K562 (cell line): ENCODE data around the gene NPHP1. TPM values are rescaled to one million over a fixed set of nuclear protein-coding genes. Genes with fewer than 3 reads are reported as not detected.

Source experiments
- CLOCK ChIP-seq: fragments of 250-450 bp; sonication (Bioruptor Pico); IDR thresholded peaks from 2 replicates; pipeline ENCODE4 v1.4.0; 2020; ENCODE audit warnings: mild to moderate bottlenecking, moderate library complexity, borderline replicate concordance
- HDAC1 ChIP-seq, 2 experiments: fragments of 450-650 bp; IDR thresholded peaks; 2 replicates each; pipeline ENCODE4 v1.6.1; 2016 to 2017; ENCODE audit warnings: inconsistent platforms in 1 of 2, mild to moderate bottlenecking in 1 of 2, moderate library complexity in 1 of 2
- HOMEZ ChIP-seq: fragments of 250-450 bp; sonication (Bioruptor Pico); IDR thresholded peaks from 2 replicates; pipeline ENCODE4 v1.4.0; 2020; ENCODE audit warnings: mild to moderate bottlenecking, moderate library complexity
- KDM1A ChIP-seq, 2 experiments: fragments of 450-650 bp; IDR thresholded peaks; 2 replicates each; pipeline ENCODE4 v1.6.1; 2016; ENCODE audit warnings: mild to moderate bottlenecking in 2 of 2
- KLF13 ChIP-seq: fragments of 450-650 bp; IDR thresholded peaks from 2 replicates; pipeline ENCODE4 v1.6.1; 2016; ENCODE audit warnings: missing genetic modification characterization, low read depth, mild to moderate bottlenecking, missing compliant biosample characterization, moderate library complexity, borderline replicate concordance
- L3MBTL2 ChIP-seq: fragments of 450-650 bp; IDR thresholded peaks from 2 replicates; pipeline ENCODE4 v1.6.1; 2016; ENCODE audit warnings: mild to moderate bottlenecking, moderate library complexity
- PHB2 ChIP-seq: fragments of 450-650 bp; IDR thresholded peaks from 2 replicates; pipeline ENCODE4 v1.6.1; 2017; ENCODE audit warnings: low read depth
- REST ChIP-seq, 2 experiments: fragments of 450-650 bp; formaldehyde crosslinking in 1 of 2; IDR thresholded peaks; 2 replicates each; pipeline versions ENCODE4 v1.4.0 to v1.6.1; 2014 to 2020; ENCODE audit warnings: mild to moderate bottlenecking in 2 of 2, borderline replicate concordance in 1 of 2, low read depth in 1 of 2
- SUPT5H ChIP-seq: fragments of 450-650 bp; IDR thresholded peaks from 2 replicates; pipeline ENCODE4 v1.6.1; 2016
- TAF1 ChIP-seq: IDR thresholded peaks from 2 replicates; pipeline ENCODE4 v1.6.1; 2011; ENCODE audit warnings: mild to moderate bottlenecking, low read length, moderate library complexity; ENCODE audit not compliant: insufficient read depth, control insufficient read depth, severe bottlenecking; ENCODE audit errors: extremely low read depth
- TAF9B ChIP-seq: fragments of 450-650 bp; IDR thresholded peaks from 2 replicates; pipeline ENCODE4 v1.6.1; 2018; ENCODE audit warnings: mild to moderate bottlenecking; ENCODE audit not compliant: partially characterized antibody
- ZFPM2 ChIP-seq: fragments of 250-450 bp; sonication (Bioruptor Pico); IDR thresholded peaks from 2 replicates; pipeline ENCODE4 v1.5.1; 2022; ENCODE audit warnings: mild to moderate bottlenecking
- ZNF175 ChIP-seq: fragments of 200-800 bp; sonication (Bioruptor generic); IDR thresholded peaks from 2 replicates; pipeline ENCODE4 v1.6.1; 2016; ENCODE audit warnings: low read depth, mild to moderate bottlenecking, missing genetic modification characterization, missing compliant biosample characterization
- ZNF282 ChIP-seq: sonication (generic); formaldehyde crosslinking; IDR thresholded peaks from 2 replicates; pipeline ENCODE4 v1.8.1; 2023; ENCODE audit warnings: missing genetic modification reagents
- polyA plus RNA-seq, 8 experiments: library from polyadenylated mRNA; depleted of rRNA in 4 of 8; stranded (reverse) in 5 of 8; unstranded in 3 of 8; fragments of >200 nt; fragmentation: Nextera tagmentation in 2 of 8; fragmentation: Illumina TruSeq in 1 of 8; extraction: Ambion mirVana in 2 of 8; extraction: Trizol in 1 of 8; gene quantifications; 2 replicates each; pipeline versions ENCODE4 v1.2.1 to v1.2.3, GENCODE V29; 2011 to 2014; ENCODE audit warnings: inconsistent platforms in 1 of 8, missing spikeins in 1 of 8
- total RNA-seq, 7 experiments: library from RNA; depleted of rRNA in 6 of 7; stranded (reverse); fragments of >200 nt in 6 of 7; fragmentation: Illumina TruSeq in 2 of 7; extraction: Trizol in 2 of 7; gene quantifications; 2 replicates each; pipeline versions ENCODE4 v1.2.1 to v1.2.3, GENCODE V29; 2011 to 2021; ENCODE audit warnings: low replicate concordance in 1 of 7

The NPHP1 gene
- total and polyA plus RNA-seq, 9 of the 15 experiments (the other 6 are each of a cell fraction or from before 2014, with no cell fraction given), result 0.11 to 0.32 (median 0.20) TPM; not detected in 5

- TF ChIP-seq REST (IDR thresholded peaks at IDR 0.05; ENCODE audit: borderline replicate concordance) (no peak), REST (CRISPR knock-in tag; IDR thresholded peaks at IDR 0.05; ENCODE audit: low read depth) (peak; percentile 30; the same call in 1 of the 2 replicates), KDM1A (IDR thresholded peaks at IDR 0.05) (peak; percentile 77 to 92), HDAC1 (IDR thresholded peaks at IDR 0.05) (peak in 1 of 2 experiments; percentile 29; a peak in 2 of 4 replicates), KLF13 (tag) (no peak), ZFPM2 (CRISPR knock-in tag) (no peak), HOMEZ (CRISPR knock-in tag) (no peak), CLOCK (CRISPR knock-in tag) (no peak), TAF1 (peak; percentile 57), TAF9B (peak; percentile 14), ZNF282 (no peak), ZNF175 (no peak), L3MBTL2 (0 out of 2 replicates have a peak, but pooled peaks have one; percentile 15), PHB2 (0 out of 2 replicates have a peak, but pooled peaks have one; percentile 16), SUPT5H (peak; percentile 72)
Measured at GRCh38 chr2:110204408-110205385, at the start of gene NPHP1 (continued).
